ENCODE results near the gene CLDN4. TPM values are rescaled to one million over a fixed set of nuclear protein-coding genes. Genes with fewer than 3 reads are reported as not detected.
"Not testable (repeated sequence)": the region's sequence is repeated elsewhere in the genome, so short reads cannot be mapped to it uniquely, and the experiment has no call there.

Gene CLDN4
- total and polyA plus RNA-seq, 7 experiments from 2014 or later: 0.14 to 0.24 (median 0.16) TPM; not detected in 4

DNA sequence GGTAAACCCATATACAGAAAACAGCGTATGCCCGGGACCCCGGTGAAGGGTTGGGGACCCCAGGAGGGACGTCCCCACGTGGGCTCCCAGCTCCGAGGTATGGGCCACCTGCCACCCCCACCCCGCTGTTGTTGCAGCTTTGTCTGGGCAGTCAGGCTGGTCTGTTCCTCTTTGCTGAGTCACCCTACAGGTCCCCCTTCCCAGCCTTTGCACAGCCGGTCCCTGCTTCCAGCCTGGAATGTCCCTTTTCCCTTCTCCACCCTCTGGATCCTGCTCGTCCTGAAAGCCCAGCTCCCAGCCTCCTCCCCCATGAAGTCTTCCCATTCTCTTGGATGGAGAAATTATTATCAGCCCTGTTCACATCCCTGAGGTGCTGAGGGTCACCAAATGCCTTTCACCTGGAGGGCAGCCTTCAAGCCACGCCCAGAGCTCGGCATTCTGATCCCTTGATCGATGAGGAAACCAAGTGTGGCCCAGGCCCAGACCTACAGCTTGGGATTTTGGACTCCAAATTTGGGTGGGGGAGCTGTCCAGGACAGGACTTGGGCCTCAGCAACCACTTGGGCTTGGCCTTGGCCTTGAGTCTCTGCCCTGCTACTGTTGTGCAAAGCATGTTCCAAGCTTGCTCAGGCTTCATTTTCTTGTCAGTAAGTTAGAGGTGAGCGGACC lies 2.6 kb downstream of the CLDN4 start:
- H3K4me3 Mint-ChIP-seq: no peak overlapping the region
- no peak for DNase-seq
- H3K4me1 ChIP-seq (ENCODE audit: control insufficient read depth in 2 of 2, insufficient read depth in 2 of 2, low read length in 2 of 2): peaks cover 0 to 1% of the 10 kb centered on the region in 2 donors
- peaks cover 0 to 13% (median 4%) of the 10 kb centered on the region in 5 donors for H3K27me3 Mint-ChIP-seq
- H3K27ac ChIP-seq (ENCODE audit: low read depth, low read length): no peak overlapping the region
- H3K36me3 ChIP-seq (ENCODE audit: control insufficient read depth in 2 of 3, insufficient read depth in 3 of 3, low read length in 3 of 3): no peaks in the 10 kb centered on the region
- peaks cover 6 to 12% (median 10%) of the 10 kb centered on the region in 7 donors for H3K4me1 Mint-ChIP-seq
- no peak overlapping the region for H3K4me3 ChIP-seq (ENCODE audit: low read length)
- ChIA-PET POLR2A (no interaction called here), CTCF (interaction anchor here (0.7 kb wide), 1 partner anchor 22 kb away, joined by 4 read pairs; no protein-coding TSS in a partner anchor)
- peaks cover 0 to 3% (median 0%) of the 10 kb centered on the region in 3 experiments for H3K9me3 ChIP-seq (ENCODE audit: control insufficient read depth in 2 of 3, low read length in 3 of 3)
- H3K27ac Mint-ChIP-seq: peak overlapping the region in 1 of 9 donors; percentile 7
- intact Hi-C loops (cut with micrococcal nuclease): no loop called here
- H3K27me3 ChIP-seq (ENCODE audit: control insufficient read depth in 2 of 2, insufficient read depth in 2 of 2, low read length in 2 of 2): no peaks in the 10 kb centered on the region
- no peak for ATAC-seq
- H3K9me3 Mint-ChIP-seq: peaks cover 0 to 2% (median 0%) of the 10 kb centered on the region in 11 donors
- no peaks in the 10 kb centered on the region for H3K36me3 Mint-ChIP-seq

DNA sequence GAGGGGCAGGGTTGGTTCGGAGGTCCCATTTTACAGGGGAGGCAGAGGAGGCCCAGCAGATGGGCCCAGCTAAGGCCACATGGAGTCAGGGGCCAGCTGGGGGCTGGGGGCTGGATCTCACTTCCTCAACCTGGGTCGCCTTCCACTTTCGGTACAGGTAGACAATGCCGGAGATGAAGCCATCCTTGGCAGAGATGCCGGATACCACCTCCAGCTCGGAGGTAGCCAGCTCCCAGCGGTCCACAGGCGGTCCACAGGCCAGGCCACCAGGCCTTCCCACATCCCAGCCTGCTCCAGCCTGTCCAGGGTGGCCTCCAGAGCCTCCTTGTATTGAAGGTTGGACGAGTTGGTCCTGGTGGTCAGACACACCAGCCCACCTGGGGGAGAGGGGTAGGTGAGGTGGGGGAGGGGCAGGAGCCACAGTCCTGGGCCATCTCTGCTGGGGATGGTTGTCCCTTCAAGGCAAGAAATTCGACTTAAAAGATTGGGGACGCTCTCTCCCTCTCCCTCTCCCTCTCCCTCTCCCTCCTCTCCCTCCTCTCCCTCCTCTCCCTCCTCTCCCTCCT lies 3.9 kb downstream of the CLDN4 start:
- ATAC-seq: no peak
- CTCF ChIA-PET: no interaction called here
- no peak for DNase-seq
- Histone ChIP-seq H3K9me3 (ENCODE audit: control insufficient read depth in 2 of 3, low read length in 3 of 3) (peaks cover 0 to 3% (median 0%) of the 10 kb centered on the region in 3 experiments), H3K27ac (ENCODE audit: low read depth, low read length) (no peak overlapping the region), H3K4me3 (ENCODE audit: low read length) (no peak overlapping the region), H3K4me1 (ENCODE audit: control insufficient read depth in 2 of 2, insufficient read depth in 2 of 2, low read length in 2 of 2) (no peaks in the 10 kb centered on the region), H3K27me3 (ENCODE audit: control insufficient read depth in 2 of 2, insufficient read depth in 2 of 2, low read length in 2 of 2) (no peaks in the 10 kb centered on the region), H3K36me3 (ENCODE audit: control insufficient read depth in 2 of 3, insufficient read depth in 3 of 3, low read length in 3 of 3) (no peaks in the 10 kb centered on the region)
- Mint-ChIP-seq H3K9me3 (peaks cover 0 to 2% (median 0%) of the 10 kb centered on the region in 11 donors), H3K4me1 (peaks cover 0 to 4% (median 2%) of the 10 kb centered on the region in 7 donors), H3K27me3 (peaks cover 0 to 8% (median 0%) of the 10 kb centered on the region in 5 donors), H3K27ac (no peak overlapping the region), H3K4me3 (no peak overlapping the region), H3K36me3 (no peaks in the 10 kb centered on the region)
- intact Hi-C loops (cut with micrococcal nuclease): no loop called here
- POLR2A ChIA-PET: no interaction called here

DNA sequence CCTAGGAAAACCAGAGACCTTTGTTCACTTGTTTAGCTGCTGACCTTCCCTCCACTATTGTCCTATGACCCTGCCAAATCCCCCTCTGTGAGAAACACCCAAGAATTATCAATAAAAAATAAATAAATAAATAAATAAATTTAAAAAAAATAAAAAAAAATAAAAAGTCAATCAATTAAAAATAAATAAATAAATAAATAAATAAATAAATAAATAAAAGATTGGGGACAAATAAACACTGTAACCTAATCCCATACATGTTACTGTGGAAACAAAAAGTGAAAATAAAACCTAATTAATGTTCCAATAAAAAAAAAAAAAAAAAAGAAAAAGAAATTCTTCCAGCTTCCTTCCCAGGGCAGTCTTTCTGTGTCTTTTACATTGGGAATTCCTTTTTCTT lies 6.4 kb downstream of the CLDN4 start:
- CTCF ChIA-PET; H3K4me3 Mint-ChIP-seq; H3K36me3 Mint-ChIP-seq; H3K36me3 ChIP-seq (ENCODE audit: control insufficient read depth in 2 of 3, insufficient read depth in 3 of 3, low read length in 3 of 3); H3K9me3 Mint-ChIP-seq; intact Hi-C loops (cut with micrococcal nuclease); H3K9me3 ChIP-seq (ENCODE audit: control insufficient read depth in 2 of 3, low read length in 3 of 3); H3K27ac Mint-ChIP-seq; DNase-seq; H3K4me3 ChIP-seq (ENCODE audit: low read length); ATAC-seq; H3K4me1 Mint-ChIP-seq; POLR2A ChIA-PET; H3K27me3 Mint-ChIP-seq; H3K27ac ChIP-seq (ENCODE audit: low read depth, low read length); H3K4me1 ChIP-seq (ENCODE audit: control insufficient read depth in 2 of 2, insufficient read depth in 2 of 2, low read length in 2 of 2); H3K27me3 ChIP-seq (ENCODE audit: control insufficient read depth in 2 of 2, insufficient read depth in 2 of 2, low read length in 2 of 2): not testable (repeated sequence)

DNA sequence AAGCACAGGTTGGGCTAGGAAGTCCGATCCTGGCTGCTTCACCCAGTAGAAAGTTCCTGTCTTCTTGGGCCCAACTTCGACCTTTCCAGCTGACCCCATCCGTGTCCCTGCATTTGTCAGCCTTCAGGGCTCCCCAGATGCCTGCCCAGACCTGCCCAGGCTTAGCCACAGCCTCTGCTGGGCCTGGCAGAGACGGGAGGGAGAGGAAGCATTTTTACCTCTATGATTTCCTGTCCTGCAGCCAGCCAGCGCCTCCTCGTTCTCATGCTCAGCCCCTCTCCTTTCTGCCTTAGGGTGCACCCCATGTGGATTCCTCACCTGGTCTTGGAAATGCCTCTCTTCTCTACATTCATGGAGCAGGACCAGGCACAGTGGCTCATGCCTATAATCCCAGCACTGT lies 7.8 kb downstream of the CLDN4 start:
- Mint-ChIP-seq H3K4me3 (no peak overlapping the region), H3K4me1 (peaks cover 0 to 8% (median 5%) of the 10 kb centered on the region in 7 donors), H3K27me3 (peaks cover 0 to 4% (median 0%) of the 10 kb centered on the region in 5 donors), H3K36me3 (no peaks in the 10 kb centered on the region), H3K9me3 (peaks cover 0 to 2% (median 0%) of the 10 kb centered on the region in 11 donors), H3K27ac (no peak overlapping the region)
- H3K27ac ChIP-seq (ENCODE audit: low read depth, low read length): no peak overlapping the region
- no peak overlapping the region for H3K4me3 ChIP-seq (ENCODE audit: low read length)
- H3K27me3 ChIP-seq (ENCODE audit: control insufficient read depth in 2 of 2, insufficient read depth in 2 of 2, low read length in 2 of 2): no peaks in the 10 kb centered on the region
- H3K4me1 ChIP-seq (ENCODE audit: control insufficient read depth in 2 of 2, insufficient read depth in 2 of 2, low read length in 2 of 2): peaks cover 5 to 8% of the 10 kb centered on the region in 2 donors
- ChIA-PET CTCF (no interaction called here), POLR2A (no interaction called here)
- no peaks in the 10 kb centered on the region for H3K36me3 ChIP-seq (ENCODE audit: control insufficient read depth in 2 of 3, insufficient read depth in 3 of 3, low read length in 3 of 3)
- intact Hi-C loops (cut with micrococcal nuclease): no loop called here
- no peak for DNase-seq
- ATAC-seq: no peak
- H3K9me3 ChIP-seq (ENCODE audit: control insufficient read depth in 2 of 3, low read length in 3 of 3): peaks cover 0 to 3% (median 0%) of the 10 kb centered on the region in 3 experiments

GRCh38 chr7:73839290-73839689 lies 8.5 kb downstream of the CLDN4 start:
- H3K4me1 ChIP-seq (ENCODE audit: control insufficient read depth in 2 of 2, insufficient read depth in 2 of 2, low read length in 2 of 2): peaks cover 5 to 11% of the 10 kb centered on the region in 2 donors
- H3K9me3 Mint-ChIP-seq: peaks cover 0 to 2% (median 0%) of the 10 kb centered on the region in 11 donors
- no peak overlapping the region for H3K4me3 ChIP-seq (ENCODE audit: low read length)
- H3K27ac Mint-ChIP-seq: peak overlapping the region in 1 of 9 donors; percentile 31
- H3K9me3 ChIP-seq (ENCODE audit: control insufficient read depth in 2 of 3, low read length in 3 of 3): peaks cover 0 to 3% (median 0%) of the 10 kb centered on the region in 3 experiments
- H3K27me3 Mint-ChIP-seq: peaks cover 0 to 7% (median 0%) of the 10 kb centered on the region in 5 donors
- ChIA-PET CTCF (no interaction called here), POLR2A (no interaction called here)
- peak overlapping the region in 1 of 10 donors; percentile 32 for H3K4me3 Mint-ChIP-seq
- no peaks in the 10 kb centered on the region for H3K36me3 ChIP-seq (ENCODE audit: control insufficient read depth in 2 of 3, insufficient read depth in 3 of 3, low read length in 3 of 3)
- no peak for ATAC-seq
- H3K4me1 Mint-ChIP-seq: peaks cover 0 to 14% (median 11%) of the 10 kb centered on the region in 7 donors
- no peaks in the 10 kb centered on the region for H3K36me3 Mint-ChIP-seq
- H3K27me3 ChIP-seq (ENCODE audit: control insufficient read depth in 2 of 2, insufficient read depth in 2 of 2, low read length in 2 of 2): no peaks in the 10 kb centered on the region
- intact Hi-C loops (cut with micrococcal nuclease): no loop called here
- DNase-seq: no peak
- no peak overlapping the region for H3K27ac ChIP-seq (ENCODE audit: low read depth, low read length)

- H3K4me1 ChIP-seq (ENCODE audit: control insufficient read depth in 2 of 2, insufficient read depth in 2 of 2, low read length in 2 of 2): peaks cover 5 to 11% of the 10 kb centered on the region in 2 donors
- no peaks in the 10 kb centered on the region for H3K27me3 ChIP-seq (ENCODE audit: control insufficient read depth in 2 of 2, insufficient read depth in 2 of 2, low read length in 2 of 2)
- no peaks in the 10 kb centered on the region for H3K36me3 ChIP-seq (ENCODE audit: control insufficient read depth in 2 of 3, insufficient read depth in 3 of 3, low read length in 3 of 3)
- Mint-ChIP-seq H3K36me3 (no peaks in the 10 kb centered on the region), H3K9me3 (peaks cover 0 to 2% (median 0%) of the 10 kb centered on the region in 11 donors), H3K4me1 (peaks cover 0 to 16% (median 13%) of the 10 kb centered on the region in 7 donors), H3K27me3 (peaks cover 0 to 12% (median 0%) of the 10 kb centered on the region in 5 donors), H3K4me3 (peak overlapping the region in 6 of 10 donors; percentile 5 to 51 (median 40)), H3K27ac (peak overlapping the region in 2 of 9 donors; percentile 14 to 31)
- ATAC-seq: no peak
- intact Hi-C loops (cut with micrococcal nuclease): loop anchor here (5.0 to 10.0 kb wide), 2 partner anchors 265 to 318 kb away; partner anchors contain the start of genes BAZ1B (in 1 of the 2) and TBL2 (in 1 of the 2)
- no peak overlapping the region for H3K27ac ChIP-seq (ENCODE audit: low read depth, low read length)
- DNase-seq: no peak
- ChIA-PET CTCF (no interaction called here), POLR2A (no interaction called here)
- no peak overlapping the region for H3K4me3 ChIP-seq (ENCODE audit: low read length)
- no peaks in the 10 kb centered on the region for H3K9me3 ChIP-seq (ENCODE audit: control insufficient read depth in 2 of 3, low read length in 3 of 3)
These were observed 9.2 kb downstream of the CLDN4 start for GRCh38 chr7:73839743-73840714.
